Colonic mucosa (tissue), 4 donors: ENCODE data around the gene HBG2. TPM values are rescaled to one million over a fixed set of nuclear protein-coding genes. Genes with fewer than 3 reads are reported as not detected.
"Not testable (repeated sequence)": the region's sequence is repeated elsewhere in the genome, so short reads cannot be mapped to it uniquely, and the experiment has no call there.

Experiments
- DNase-seq: peaks from one replicate; pipeline ENCODE4 v3.0.0-alpha.2; 2020
- H3K27ac ChIP-seq: fragments of 200-600 bp; one replicate; pipeline ENCODE4 v1.8.0; 2021
- H3K27me3 ChIP-seq: fragments of 200-600 bp; one replicate; pipeline ENCODE4 v1.8.0; 2021
- H3K36me3 ChIP-seq: fragments of 200-600 bp; one replicate; pipeline ENCODE4 v1.8.0; 2021
- H3K4me1 ChIP-seq: fragments of 200-600 bp; one replicate; pipeline ENCODE4 v1.8.0; 2021; ENCODE audit warnings: mild to moderate bottlenecking
- H3K4me3 ChIP-seq: fragments of 200-600 bp; one replicate; pipeline ENCODE4 v1.8.0; 2021
- H3K9ac ChIP-seq, 2 donors: one replicate each; pipeline ENCODE4 v1.7.0; 2013; ENCODE audit warnings: control low read depth in 2 of 2, low read depth in 2 of 2, low read length in 2 of 2
- H3K9me3 ChIP-seq: fragments of 200-600 bp; one replicate; pipeline ENCODE4 v1.8.0; 2021
- intact Hi-C: fragments of 100-400 bp; cut with DNase I; formaldehyde crosslinking; loops from one replicate; pipeline ENCODE4 v1.14.1; 2022
- total RNA-seq, 2 donors: library from RNA; stranded (reverse); fragmentation: NEBNext Ultra II Directional in 1 of 2; extraction: Animal tissue kit (Norgen Biotek cat#: 25700) in 1 of 2; gene quantifications; one replicate each; pipeline ENCODE4 v1.2.1, GENCODE V29; 2021
- TF ChIP-seq, protein P1 (sequence below): fragments of 200-600 bp; IDR thresholded peaks from one replicate; pipeline ENCODE4 v1.8.0; 2022; ENCODE audit warnings: antibody characterized with exemption, mild to moderate bottlenecking
- donor health status: healthy.
- donor health status: DM: no; HTN: no; CAD: no.
- donor health status: DM: no; HTN: no; CAD: no.

HBG2 gene
- total RNA-seq, result 10 to 100 TPM in 1 of 2 donors, not detected in 1; 14.9 TPM

- H3K9ac ChIP-seq, intact Hi-C loops, H3K9me3 ChIP-seq, H3K4me1 ChIP-seq, H3K36me3 ChIP-seq, H3K27ac ChIP-seq, H3K27me3 ChIP-seq, DNase-seq, H3K4me3 ChIP-seq: not testable (repeated sequence)
These were observed at the start of gene HBG2 for GRCh38 chr11:5254646-5255413. Gene HBG2 (minus strand): TSS chr11:5254781. CDS start chr11:5254728, 53 bp downstream.

DNA sequence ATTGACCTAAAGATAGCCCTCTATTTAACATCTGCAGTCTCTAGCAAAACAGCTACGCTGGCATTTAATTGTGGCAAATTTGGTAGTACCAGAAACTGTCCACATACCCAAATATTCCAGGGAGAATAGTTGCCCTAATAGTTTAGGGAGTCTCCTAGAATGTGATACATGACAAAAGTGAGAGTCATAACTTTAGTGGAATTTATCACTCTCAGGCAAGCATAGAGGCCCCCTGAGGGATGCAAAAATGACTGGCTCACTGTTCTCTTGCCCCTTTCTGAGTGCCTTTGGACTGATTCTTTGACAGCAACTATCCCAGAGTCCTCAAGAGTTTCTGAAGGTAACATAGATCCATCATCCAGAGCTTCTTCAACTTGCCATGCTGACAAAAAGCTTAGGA is 49.5 kb upstream of the HBG2 start:
- TF ChIP-seq, protein P1, sequence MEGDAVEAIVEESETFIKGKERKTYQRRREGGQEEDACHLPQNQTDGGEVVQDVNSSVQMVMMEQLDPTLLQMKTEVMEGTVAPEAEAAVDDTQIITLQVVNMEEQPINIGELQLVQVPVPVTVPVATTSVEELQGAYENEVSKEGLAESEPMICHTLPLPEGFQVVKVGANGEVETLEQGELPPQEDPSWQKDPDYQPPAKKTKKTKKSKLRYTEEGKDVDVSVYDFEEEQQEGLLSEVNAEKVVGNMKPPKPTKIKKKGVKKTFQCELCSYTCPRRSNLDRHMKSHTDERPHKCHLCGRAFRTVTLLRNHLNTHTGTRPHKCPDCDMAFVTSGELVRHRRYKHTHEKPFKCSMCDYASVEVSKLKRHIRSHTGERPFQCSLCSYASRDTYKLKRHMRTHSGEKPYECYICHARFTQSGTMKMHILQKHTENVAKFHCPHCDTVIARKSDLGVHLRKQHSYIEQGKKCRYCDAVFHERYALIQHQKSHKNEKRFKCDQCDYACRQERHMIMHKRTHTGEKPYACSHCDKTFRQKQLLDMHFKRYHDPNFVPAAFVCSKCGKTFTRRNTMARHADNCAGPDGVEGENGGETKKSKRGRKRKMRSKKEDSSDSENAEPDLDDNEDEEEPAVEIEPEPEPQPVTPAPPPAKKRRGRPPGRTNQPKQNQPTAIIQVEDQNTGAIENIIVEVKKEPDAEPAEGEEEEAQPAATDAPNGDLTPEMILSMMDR, result no peak
- DNase-seq, result no peak
- Histone ChIP-seq H3K9ac (no peak overlapping the region), H3K4me3 (no peak overlapping the region), H3K9me3 (no peaks in the 10 kb centered on the region), H3K36me3 (no peaks in the 10 kb centered on the region), H3K27ac (no peak overlapping the region), H3K4me1 (no peaks in the 10 kb centered on the region), H3K27me3 (no peaks in the 10 kb centered on the region)
- intact Hi-C loops, result no loop called here

GRCh38 chr11:5303626-5304025 is 49.0 kb upstream of the HBG2 start:
- TF ChIP-seq, protein P1, result no peak

GRCh38 chr11:5301846-5302245 is 47.3 kb upstream of the HBG2 start, which contains the start of gene OR51B4:
Gene OR51B4 (minus strand): TSS chr11:5301946. CDS start chr11:5301946, 0 bp downstream.
- Histone ChIP-seq H3K27me3 (no peaks in the 10 kb centered on the region), H3K27ac (no peak within 1 kb of the TSS), H3K4me1 (no peaks in the 10 kb centered on the region), H3K9me3 (no peaks in the 10 kb centered on the region), H3K36me3 (no peaks in the 10 kb centered on the region), H3K4me3 (no peak within 1 kb of the TSS), H3K9ac (no peak within 1 kb of the TSS)
- TF ChIP-seq, protein P1, result no peak
- DNase-seq, result no peak
- intact Hi-C loops, result no loop called here

More at GRCh38 chr11:5303626-5304025, 49.0 kb upstream of the HBG2 start:
- no peak overlapping the region for H3K4me3 ChIP-seq
- no peak overlapping the region for H3K27ac ChIP-seq
- no peaks in the 10 kb centered on the region for H3K27me3 ChIP-seq
- intact Hi-C loops, result no loop called here
- H3K9ac ChIP-seq, result no peak overlapping the region
- H3K4me1 ChIP-seq, result no peaks in the 10 kb centered on the region
- H3K9me3 ChIP-seq, result no peaks in the 10 kb centered on the region
- no peak for DNase-seq
- H3K36me3 ChIP-seq, result no peaks in the 10 kb centered on the region

GRCh38 chr11:5300251-5300650 is 45.7 kb upstream of the HBG2 start:
- TF ChIP-seq, protein P1, result no peak

DNA sequence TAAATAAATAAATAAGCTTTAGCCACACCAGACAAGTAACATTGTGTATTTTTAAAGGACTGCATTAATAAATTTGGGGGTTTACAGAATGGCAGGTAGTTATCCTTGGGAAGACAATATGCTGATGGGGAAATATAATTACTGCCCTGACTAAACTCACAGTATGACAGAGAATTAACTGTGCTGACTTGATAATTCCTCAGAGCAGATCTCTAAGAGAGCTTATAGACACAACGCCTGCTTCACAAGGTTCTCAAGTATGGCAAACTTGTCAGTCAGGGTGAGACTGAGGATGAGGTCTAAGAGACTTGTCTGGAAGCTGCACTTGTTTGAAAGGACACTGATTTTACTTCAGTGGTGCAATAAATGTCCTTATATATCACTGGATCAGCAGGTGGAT is 43.9 kb upstream of the HBG2 start:
- H3K9ac ChIP-seq, result no peak overlapping the region
- no peaks in the 10 kb centered on the region for H3K27me3 ChIP-seq
- no peak overlapping the region for H3K4me3 ChIP-seq
- no peaks in the 10 kb centered on the region for H3K36me3 ChIP-seq
- no peak overlapping the region for H3K27ac ChIP-seq
- no peak for DNase-seq
- TF ChIP-seq, protein P1, result no peak
- intact Hi-C loops, result no loop called here
- H3K9me3 ChIP-seq, result no peaks in the 10 kb centered on the region
- no peaks in the 10 kb centered on the region for H3K4me1 ChIP-seq

More at GRCh38 chr11:5300251-5300650, 45.7 kb upstream of the HBG2 start:
- no peak for DNase-seq
- Histone ChIP-seq H3K27ac (no peak overlapping the region), H3K4me1 (no peaks in the 10 kb centered on the region), H3K9ac (no peak overlapping the region), H3K27me3 (no peaks in the 10 kb centered on the region), H3K4me3 (no peak overlapping the region), H3K9me3 (no peaks in the 10 kb centered on the region), H3K36me3 (no peaks in the 10 kb centered on the region)
- intact Hi-C loops, result no loop called here
